A549 treated with Mapracorat at 1 μM for 4 hours (cell line): ENCODE results near the gene KRTCAP2. TPM values are rescaled to one million over a fixed set of nuclear protein-coding genes. Genes with fewer than 3 reads are reported as not detected.

ENCODE experiments used
- total RNA-seq: library from RNA; stranded (reverse); fragments of 200-300 nt; extraction: Qiagen RNA extraction; gene quantifications from 5 replicates; pipeline ENCODE4 v1.2.3, GENCODE V29; 2022

The KRTCAP2 gene
- total RNA-seq, result 225 to 271 TPM (median 238 TPM) in 5 replicates

GRCh38 chr1:155172732-155173477 is at the start of gene KRTCAP2:
TSS of gene KRTCAP2 (minus strand) at chr1:155173304. CDS start at chr1:155173224, 80 bp downstream.

GRCh38 chr1:155208541-155209311 is 35.6 kb upstream of the KRTCAP2 start, which contains the start of gene MTX1:
TSS of gene MTX1 (plus strand) at chr1:155208695. CDS start at chr1:155208805, 110 bp downstream.

DNA sequence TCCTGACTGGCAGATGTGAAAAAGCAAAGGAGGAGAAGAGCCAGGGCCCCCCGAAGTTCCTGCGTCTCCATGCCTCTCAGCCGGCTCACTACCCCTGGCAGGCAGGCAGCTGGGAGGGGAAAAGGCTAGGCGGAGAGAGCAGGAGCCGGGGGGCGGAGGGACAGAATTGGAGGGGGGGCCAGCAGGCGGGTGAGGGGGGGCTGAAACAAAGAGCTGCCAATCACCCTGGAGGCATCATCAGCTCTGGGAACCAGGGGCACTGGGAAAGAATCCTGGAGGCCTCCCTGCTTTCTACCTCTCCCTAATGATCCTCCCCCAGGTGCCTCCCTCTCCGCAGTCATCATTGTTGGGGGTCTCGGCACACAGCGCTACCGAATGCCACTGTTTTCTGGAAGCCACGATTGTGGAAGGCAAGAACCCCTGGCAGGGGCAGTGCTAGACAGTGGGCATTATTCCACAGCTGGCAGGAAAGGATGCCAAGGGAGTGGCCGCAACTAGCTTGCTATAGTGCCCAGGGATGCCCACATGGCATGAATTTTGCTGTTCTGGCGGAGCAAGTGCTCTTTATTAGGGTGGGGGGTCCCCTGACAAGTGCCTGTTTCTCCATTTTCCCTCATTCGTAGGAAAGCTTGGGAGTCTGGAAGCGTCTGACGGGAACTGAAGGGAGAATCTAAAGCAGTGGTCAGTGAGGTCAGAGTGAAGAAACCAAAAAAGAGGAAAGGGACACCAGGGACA is 34.9 kb upstream of the KRTCAP2 start, which contains the start of gene THBS3:
THBS3 (minus strand) TSS at position 92 of the 735 bp plus-strand sequence; CDS start at position 71, 21 bp downstream.

GRCh38 chr1:155173478-155174323 is 597 bp upstream of the KRTCAP2 start, which contains the start of gene TRIM46:
TSS of gene TRIM46 (plus strand) at chr1:155173849. CDS start at chr1:155173967, 118 bp downstream.

GRCh38 chr1:155139895-155140629 is 33.0 kb downstream of the KRTCAP2 start, which contains the start of gene DPM3:
TSS of gene DPM3 (minus strand) at chr1:155140531. CDS start at chr1:155140240, 291 bp downstream.

DNA sequence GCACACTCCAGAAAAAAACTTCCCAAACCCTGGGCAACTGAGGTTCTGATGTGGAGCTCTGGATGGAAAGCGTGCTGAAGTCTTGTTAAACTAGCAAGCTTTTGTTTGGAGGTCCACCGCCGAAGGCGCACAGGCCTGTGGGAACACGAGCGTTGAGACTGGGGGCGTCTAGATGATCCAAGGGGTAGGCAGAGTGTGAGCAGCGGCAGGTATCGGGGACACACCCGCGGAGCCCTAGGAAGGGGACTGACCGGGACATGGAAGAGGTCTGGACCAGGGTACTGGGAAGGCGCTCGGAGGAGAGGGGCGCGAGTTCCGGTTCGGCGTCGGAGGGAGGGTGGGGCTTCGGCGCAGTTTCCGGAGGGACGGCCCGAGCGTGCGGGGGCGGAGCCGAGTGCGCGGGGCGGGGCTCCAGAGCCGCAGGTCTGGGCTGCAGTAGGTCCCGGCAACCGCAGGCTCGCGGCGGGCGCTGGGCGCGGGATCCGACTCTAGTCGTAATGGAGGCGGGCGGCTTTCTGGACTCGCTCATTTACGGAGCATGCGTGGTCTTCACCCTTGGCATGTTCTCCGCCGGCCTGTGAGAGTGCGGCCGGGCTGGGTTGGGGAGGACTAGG is 37.6 kb downstream of the KRTCAP2 start, which contains the start of gene SLC50A1:
SLC50A1 (plus strand) TSS at position 438 of the 614 bp plus-strand sequence; CDS start at position 498, 60 bp downstream.

DNA sequence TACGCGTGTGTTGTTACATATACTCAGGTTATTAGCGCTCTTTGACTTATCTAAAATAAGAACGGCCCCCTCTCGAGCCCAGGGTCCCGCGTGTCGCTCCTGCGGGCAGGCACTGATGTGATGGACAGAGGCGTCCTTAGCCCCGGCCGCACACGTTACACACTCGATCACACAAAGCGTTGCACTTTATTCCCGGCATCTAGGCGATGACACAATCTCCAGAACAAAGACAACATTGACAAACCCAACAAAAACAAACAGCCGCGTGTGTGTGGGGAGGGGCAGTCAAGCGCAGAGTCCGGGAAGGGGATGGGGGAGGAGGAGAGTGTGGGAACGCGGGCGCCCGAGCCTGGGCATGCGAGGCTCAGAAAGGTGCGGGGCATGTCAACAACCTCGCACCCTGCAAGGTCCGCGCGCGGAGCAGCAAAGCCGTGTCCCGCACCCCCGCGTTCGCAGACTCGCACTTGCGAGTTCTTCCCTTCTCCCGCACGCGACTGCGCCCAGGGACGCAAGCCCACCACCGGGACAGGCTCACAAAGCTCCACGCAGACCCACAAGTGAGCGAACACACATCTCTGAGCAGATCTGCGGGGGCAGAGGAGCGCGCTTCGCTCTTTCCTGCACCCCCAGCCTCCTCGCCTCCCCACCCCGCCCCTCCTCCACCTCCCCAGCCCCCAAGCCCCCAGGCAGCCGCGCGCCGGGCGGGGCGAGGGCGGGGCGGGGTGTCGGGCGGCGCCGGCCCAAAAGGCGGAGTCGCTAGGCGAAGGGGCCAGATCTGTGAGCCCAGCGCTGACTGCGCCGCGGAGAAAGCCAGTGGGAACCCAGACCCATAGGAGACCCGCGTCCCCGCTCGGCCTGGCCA is 45.8 kb downstream of the KRTCAP2 start, which contains the start of gene EFNA1:
EFNA1 (plus strand) TSS at position 772 of the 862 bp plus-strand sequence. CDS start 102 bp downstream, outside the sequence.

Other genes with a start within 250 kb of the KRTCAP2 start
- gene PMVK, start 236.6 kb downstream of the KRTCAP2 start, total RNA-seq, result 35.9 to 46.1 TPM (median 40.9 TPM) in 5 replicates
- 12.1 to 15.9 TPM (median 14.0 TPM) in 5 replicates for gene PBXIP1, start 217.2 kb downstream of the KRTCAP2 start, total RNA-seq
- gene PYGO2, start 211.5 kb downstream of the KRTCAP2 start, total RNA-seq, result 20.6 to 22.2 TPM (median 21.7 TPM) in 5 replicates
- 184 to 234 TPM (median 215 TPM) in 5 replicates for gene SHC1, start 202.6 kb downstream of the KRTCAP2 start, total RNA-seq
- gene CKS1B, start 198.6 kb downstream of the KRTCAP2 start, total RNA-seq, result 332 to 365 TPM (median 355 TPM) in 5 replicates
- gene FLAD1, start 190.0 kb downstream of the KRTCAP2 start, total RNA-seq, result 38.5 to 48.1 TPM (median 42.6 TPM) in 5 replicates
- 0.34 TPM in 1 of 5 replicates, not detected in the others for gene LENEP, start 179.7 kb downstream of the KRTCAP2 start, total RNA-seq
- 35.3 to 53.7 TPM (median 47.9 TPM) in 5 replicates for gene ZBTB7B, start 170.5 kb downstream of the KRTCAP2 start, total RNA-seq
- 0.35 to 0.69 TPM (median 0.52 TPM) in 5 replicates for gene DCST2, start 139.5 kb downstream of the KRTCAP2 start, total RNA-seq
- not detected in 5 replicates for gene DCST1, start 139.5 kb downstream of the KRTCAP2 start, total RNA-seq
- 70.7 to 109 TPM (median 98.7 TPM) in 5 replicates for gene ADAM15, start 122.0 kb downstream of the KRTCAP2 start, total RNA-seq
- 10.5 to 14.3 TPM (median 12.2 TPM) in 5 replicates for gene EFNA4, start 109.6 kb downstream of the KRTCAP2 start, total RNA-seq
- 7.8 to 10.8 TPM (median 10.0 TPM) in 5 replicates for gene EFNA3, start 94.5 kb downstream of the KRTCAP2 start, total RNA-seq
- 27.7 to 35.5 TPM (median 29.2 TPM) in 5 replicates for gene EFNA1, start 45.4 kb downstream of the KRTCAP2 start, total RNA-seq
- 31.2 to 37.9 TPM (median 34.9 TPM) in 5 replicates for gene SLC50A1, start 37.5 kb downstream of the KRTCAP2 start, total RNA-seq
- 67.0 to 104 TPM (median 99.3 TPM) in 5 replicates for gene DPM3, start 32.8 kb downstream of the KRTCAP2 start, total RNA-seq
- 1.8 to 3.3 TPM (median 2.4 TPM) in 5 replicates for gene TRIM46, start 545 bp upstream of the KRTCAP2 start, total RNA-seq
- 6.9 to 10.1 TPM (median 8.9 TPM) in 5 replicates for gene THBS3, start 34.6 kb upstream of the KRTCAP2 start, total RNA-seq
- 67.9 to 77.0 TPM (median 73.4 TPM) in 5 replicates for gene MTX1, start 35.4 kb upstream of the KRTCAP2 start, total RNA-seq
- 27.1 to 36.5 TPM (median 33.7 TPM) in 5 replicates for gene ENTREP3, start 82.2 kb upstream of the KRTCAP2 start, total RNA-seq
- gene SCAMP3, start 89.1 kb upstream of the KRTCAP2 start, total RNA-seq, result 105 to 138 TPM (median 121 TPM) in 5 replicates
- 20.9 to 32.8 TPM (median 24.4 TPM) in 5 replicates for gene CLK2, start 100.2 kb upstream of the KRTCAP2 start, total RNA-seq
- gene HCN3, start 104.2 kb upstream of the KRTCAP2 start, total RNA-seq, result 4.0 to 6.8 TPM (median 4.6 TPM) in 5 replicates
- 0.04 to 0.10 TPM (median 0.04 TPM) in 3 of 5 replicates, not detected in the others for gene PKLR, start 128.1 kb upstream of the KRTCAP2 start, total RNA-seq
- gene FDPS, start 135.6 kb upstream of the KRTCAP2 start, total RNA-seq, result 162 to 194 TPM (median 163 TPM) in 5 replicates
- gene RUSC1, start 147.6 kb upstream of the KRTCAP2 start, total RNA-seq, result 39.0 to 57.4 TPM (median 54.8 TPM) in 5 replicates